Stomach (tissue), 4 donors: ENCODE measurements around the gene DISC1.

Experiments
- EP300 ChIP-seq: sonication (generic); formaldehyde crosslinking; IDR thresholded peaks from one replicate; pipeline ENCODE4 v1.6.1; 2017; ENCODE audit warnings: antibody characterized with exemption
- POLR2A ChIP-seq, 4 donors: fragments of 450-650 bp; IDR thresholded peaks; one replicate each; pipeline ENCODE4 v1.6.1; 2016; ENCODE audit warnings: antibody characterized with exemption in 4 of 4, control low read depth in 2 of 4, mild to moderate bottlenecking in 1 of 4, moderate library complexity in 1 of 4
- POLR2AphosphoS5 ChIP-seq, 3 donors: sonication (generic); formaldehyde crosslinking; IDR thresholded peaks; one replicate each; pipeline ENCODE4 v1.6.1; 2016; ENCODE audit warnings: antibody characterized with exemption in 3 of 3
- TF ChIP-seq, protein P1 (sequence below), 7 experiments: fragments of 450-650 bp in 4 of 7; fragments of 200-600 bp in 3 of 7; sonication (generic) in 3 of 7; IDR thresholded peaks; one replicate each; pipeline ENCODE4 v1.5.1; 2016 to 2019; ENCODE audit warnings: antibody characterized with exemption in 7 of 7, control low read depth in 2 of 7, mild to moderate bottlenecking in 1 of 7

DNA sequence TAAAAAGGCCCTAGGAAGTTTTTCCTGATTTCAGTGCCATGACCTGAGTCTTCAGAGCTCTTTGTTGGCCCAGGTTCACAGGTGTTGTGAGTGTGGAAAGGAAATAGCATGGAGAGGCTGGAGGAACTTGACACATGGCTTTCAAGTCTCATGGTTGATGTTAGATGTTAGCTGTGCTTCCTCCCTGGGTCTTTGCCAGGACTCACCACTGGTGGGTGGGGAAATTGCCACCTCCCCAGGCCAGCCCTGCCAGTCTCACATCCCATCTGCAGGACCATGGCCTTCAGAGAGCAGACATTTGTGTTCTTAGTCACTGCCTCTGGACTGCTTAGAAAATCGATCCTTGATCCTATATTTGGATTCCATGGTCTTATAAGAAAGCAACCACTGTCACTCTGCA is 383.2 kb downstream of the DISC1 start:
- TF ChIP-seq POLR2A (IDR thresholded peaks at IDR 0.05) (no peak), EP300 (no peak), POLR2AphosphoS5 (IDR thresholded peaks at IDR 0.05) (no peak)
- TF ChIP-seq, protein P1, sequence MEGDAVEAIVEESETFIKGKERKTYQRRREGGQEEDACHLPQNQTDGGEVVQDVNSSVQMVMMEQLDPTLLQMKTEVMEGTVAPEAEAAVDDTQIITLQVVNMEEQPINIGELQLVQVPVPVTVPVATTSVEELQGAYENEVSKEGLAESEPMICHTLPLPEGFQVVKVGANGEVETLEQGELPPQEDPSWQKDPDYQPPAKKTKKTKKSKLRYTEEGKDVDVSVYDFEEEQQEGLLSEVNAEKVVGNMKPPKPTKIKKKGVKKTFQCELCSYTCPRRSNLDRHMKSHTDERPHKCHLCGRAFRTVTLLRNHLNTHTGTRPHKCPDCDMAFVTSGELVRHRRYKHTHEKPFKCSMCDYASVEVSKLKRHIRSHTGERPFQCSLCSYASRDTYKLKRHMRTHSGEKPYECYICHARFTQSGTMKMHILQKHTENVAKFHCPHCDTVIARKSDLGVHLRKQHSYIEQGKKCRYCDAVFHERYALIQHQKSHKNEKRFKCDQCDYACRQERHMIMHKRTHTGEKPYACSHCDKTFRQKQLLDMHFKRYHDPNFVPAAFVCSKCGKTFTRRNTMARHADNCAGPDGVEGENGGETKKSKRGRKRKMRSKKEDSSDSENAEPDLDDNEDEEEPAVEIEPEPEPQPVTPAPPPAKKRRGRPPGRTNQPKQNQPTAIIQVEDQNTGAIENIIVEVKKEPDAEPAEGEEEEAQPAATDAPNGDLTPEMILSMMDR (IDR thresholded peaks at IDR 0.05) = no peak
